HG03108 (cell line): ENCODE measurements around the gene LIN7A.

Experiments used
- ATAC-seq: cut with Tn5 transposase; IDR thresholded peaks from one replicate; pipeline ENCODE4 v1.9.1; 2021; ENCODE audit warnings: moderate library complexity; ENCODE audit not compliant: unreplicated experiment

The LIN7A gene

DNA sequence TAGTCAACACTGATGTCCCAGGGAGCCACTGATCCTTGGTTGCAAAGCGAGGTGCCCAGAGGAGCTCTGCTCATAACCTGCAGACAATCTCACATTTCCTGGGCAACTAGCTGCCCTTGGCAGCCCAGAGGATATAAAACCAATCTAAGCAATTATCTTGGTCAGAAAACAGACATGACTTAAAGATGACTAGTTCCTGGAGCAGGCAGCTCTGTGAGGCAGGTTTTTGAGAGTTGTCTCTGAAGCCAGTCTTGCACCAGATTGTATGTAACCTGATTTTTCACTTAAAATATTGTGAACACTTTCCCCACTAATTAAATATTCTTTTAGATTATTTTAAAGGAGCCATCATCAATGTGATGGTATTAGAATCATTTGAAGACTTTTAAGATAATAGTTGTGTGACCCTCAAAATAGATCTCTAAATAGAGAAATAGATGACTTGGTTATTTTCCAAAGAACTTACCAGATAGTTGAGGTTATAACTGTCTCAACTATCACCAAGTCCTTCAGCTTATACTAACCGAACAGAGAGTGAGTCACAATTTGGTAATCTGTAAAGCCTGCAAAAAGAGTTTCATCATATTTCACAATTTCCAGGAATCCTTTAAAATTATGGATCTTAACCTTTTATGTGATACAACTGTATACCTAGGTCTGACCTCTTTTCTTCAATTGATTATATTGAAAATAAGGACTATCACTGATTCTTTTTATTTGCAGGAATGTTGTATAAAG lies 75.9 kb downstream of the LIN7A start:
- no peak for ATAC-seq

DNA sequence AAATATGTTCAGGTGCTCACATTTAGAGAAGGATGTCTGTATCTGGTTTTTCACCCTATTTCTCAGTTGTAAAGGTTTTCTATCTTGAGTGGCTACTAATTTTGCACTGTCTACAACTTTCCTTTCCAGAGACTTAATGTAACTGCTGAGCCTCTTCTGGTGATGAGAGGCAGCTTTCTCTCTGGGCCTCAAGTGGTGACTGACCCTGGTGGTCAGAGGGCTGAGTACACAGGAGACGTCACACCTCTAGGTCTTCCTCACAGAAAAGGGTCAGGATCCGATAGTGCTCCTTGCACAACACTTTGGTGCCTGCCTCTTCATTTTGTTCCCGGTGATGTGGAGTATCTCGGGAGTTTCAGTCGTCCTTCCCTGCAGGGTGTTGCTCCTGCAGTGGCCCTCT lies 76.8 kb downstream of the LIN7A start:
- no peak for ATAC-seq

DNA sequence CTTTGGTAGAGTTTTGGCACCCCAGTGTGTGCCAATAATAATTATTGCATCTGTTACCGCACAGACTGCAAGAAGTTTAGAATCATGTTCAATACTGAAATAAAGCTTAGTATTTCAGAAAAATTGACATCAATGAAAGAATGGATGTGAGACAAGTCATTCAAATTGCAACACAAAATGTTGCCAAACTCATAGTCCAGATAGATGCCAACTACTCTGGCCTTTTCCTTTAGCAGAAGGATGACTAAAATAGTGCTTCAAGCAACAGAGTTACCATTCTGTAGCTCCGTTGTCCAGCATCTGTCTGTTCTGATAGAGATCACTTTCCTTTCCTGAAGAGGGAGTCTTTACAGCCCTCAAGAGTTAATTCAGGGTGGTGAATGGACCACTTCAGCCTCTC lies 77.5 kb downstream of the LIN7A start:
- ATAC-seq = no peak

DNA sequence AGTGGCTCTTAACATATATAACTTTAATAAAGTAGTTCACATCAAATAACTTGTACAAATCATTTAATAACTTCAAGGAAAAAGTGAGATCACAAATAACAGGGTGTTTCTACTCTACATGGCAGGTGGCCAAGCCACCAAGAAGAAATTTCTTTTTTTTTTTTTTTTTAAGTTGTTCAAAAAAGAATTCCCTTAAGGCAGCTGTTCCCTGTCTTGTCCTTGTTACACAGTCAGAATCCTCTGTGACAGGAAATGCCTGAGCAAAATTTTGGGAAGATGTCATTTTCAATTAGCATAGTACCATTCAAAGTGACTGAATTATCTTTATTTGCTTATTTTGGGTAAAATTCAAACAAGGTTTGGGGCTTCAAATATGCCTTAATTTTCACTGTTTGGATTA lies 79.4 kb downstream of the LIN7A start:
- no peak for ATAC-seq

DNA sequence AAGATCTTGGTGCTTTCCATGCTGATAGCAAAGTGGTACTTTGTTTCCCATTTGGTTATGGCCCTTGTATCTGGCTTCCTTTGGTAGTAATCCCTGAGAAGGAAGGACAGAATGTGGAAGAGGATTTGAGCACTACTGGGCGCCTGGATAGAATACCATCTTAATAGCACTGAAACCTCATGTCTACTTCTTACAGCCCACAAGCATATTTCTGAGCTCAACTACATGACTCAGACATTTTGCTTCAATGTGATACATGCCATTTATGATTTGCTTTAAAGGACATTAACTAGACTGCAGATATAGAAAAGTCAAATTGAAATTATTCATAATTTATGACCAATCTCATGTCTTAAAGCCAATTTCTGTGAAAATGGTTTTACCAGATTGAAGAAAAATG lies 80.4 kb downstream of the LIN7A start:
- ATAC-seq = no peak

DNA sequence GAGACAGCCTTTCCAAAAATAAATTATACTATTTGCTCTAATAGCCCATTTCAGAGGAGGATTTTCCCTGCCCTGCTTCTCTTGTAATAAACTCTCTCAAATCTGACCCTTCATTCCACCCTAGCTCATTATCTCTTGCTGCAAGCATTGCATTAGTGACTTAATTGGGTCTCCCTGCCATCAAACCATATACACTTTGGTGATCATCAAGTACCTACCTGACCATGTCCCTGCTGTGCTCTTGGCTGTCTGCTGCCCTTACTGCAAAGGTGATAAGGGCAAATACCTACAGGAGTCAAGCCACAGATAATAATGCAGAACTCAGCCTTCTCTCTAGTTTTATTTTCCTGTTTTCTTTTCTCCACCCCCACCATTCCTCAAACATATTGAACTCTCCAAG lies 88.4 kb downstream of the LIN7A start:
- ATAC-seq = no peak

DNA sequence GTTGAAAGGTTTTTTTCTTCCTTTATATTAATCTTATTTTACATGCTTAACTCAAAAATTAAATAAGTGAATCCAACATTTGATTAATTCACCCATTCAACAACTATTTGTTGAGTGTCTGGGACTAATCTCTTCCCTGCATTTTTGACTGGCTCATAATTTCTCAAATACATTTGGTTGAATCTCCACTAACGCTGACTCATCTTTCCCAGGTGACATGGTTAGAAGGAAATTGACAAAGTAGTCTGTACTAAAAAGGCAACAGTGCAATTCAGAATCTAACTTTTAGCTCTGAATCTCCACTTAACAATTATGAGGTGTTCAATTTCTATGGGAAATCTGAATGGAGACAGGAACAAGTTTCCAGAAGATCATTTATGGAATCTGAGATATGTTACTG lies 88.9 kb downstream of the LIN7A start:
- ATAC-seq = no peak

DNA sequence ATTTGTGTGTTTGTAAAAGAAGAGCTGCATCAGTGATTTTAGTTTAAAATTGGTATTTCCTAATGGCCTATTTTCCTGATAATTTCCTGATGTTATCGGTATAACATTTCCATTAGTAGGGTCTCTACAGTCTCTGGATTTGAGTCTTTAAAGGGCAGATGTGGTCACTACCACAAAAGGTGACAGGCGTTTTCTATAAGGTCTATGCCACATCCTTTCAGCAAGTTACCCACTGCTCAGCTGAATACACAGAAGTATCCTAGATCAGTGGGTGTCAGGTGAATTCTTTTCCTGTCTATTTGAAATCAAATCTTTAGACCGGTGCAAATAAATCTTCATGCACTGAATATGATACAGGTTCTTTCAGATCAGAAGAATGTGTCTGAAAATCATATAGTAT lies 90.2 kb downstream of the LIN7A start:
- no peak for ATAC-seq

DNA sequence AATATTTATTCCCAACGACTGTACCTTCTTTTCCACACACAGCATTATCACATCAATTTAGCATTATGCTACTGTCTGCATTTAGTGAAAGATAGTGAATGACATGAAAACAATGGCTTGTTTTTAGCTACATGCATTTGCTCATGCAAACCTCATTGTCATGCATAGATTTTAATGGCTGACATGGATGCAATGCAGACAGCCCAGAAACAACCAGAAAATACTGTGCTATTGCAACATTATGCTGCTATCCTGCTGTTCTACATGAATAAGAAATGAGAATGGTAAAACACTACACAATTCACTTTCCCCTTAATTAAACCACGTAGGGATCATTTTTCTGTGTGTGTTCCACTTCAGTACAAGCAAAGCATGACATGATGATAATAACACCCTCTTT lies 90.8 kb downstream of the LIN7A start:
- ATAC-seq = no peak

DNA sequence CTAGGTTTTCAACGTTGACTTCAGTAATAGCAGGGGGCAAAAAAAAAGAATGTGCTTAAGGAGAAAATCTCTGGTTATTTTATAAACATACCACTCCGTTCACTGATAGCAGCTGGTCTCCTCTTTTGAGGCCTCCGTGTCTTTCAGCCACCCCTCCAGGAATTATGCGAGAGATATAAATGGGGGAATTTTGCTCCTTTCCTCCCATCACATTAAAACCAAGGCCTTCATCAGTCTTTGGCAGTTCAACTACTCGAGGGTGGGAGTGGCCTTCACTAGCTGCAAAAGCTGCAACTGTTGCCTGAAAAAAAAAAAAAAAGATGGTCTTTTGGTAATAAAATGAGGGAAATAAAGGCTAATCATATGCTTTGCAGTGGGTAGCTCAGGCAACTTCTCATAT lies 92.1 kb downstream of the LIN7A start:
- ATAC-seq = no peak

DNA sequence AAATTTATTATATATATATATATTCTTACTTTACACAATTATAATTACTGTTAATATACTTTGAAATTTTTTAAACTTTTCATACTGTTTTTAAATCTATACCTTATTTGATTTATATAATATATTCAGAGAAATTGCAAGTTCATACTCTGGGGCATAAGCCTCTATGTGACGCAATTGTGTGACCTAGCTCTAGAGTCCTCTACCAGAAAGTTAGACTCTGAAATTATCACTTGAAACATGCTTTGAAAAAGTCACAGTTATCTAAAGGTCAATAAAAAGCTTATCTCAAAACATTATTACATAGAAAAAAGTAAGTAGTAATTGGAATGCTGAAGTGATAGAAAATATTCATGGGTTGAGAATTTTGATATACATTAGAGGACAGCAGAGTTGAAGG lies 93.8 kb downstream of the LIN7A start:
- ATAC-seq = no peak

DNA sequence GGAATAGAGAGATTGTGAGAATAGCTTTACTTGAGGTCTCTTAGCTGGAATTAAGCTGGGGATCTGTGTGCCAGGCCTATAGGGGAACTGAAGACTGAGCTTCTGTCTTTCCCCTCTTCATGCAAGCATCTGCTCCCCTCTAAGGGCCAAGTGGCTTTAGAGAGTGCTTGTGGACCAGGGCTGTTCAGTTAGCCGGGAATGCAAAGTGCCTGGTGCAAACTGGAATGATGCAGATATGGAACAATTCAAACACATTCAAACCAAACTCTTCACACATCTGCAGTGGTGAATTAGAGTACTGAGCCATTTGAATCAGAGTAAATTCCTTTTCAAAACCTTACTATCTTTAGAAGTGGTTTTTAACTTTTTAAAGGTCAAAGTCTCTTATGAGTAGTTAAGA lies 99.0 kb downstream of the LIN7A start:
- ATAC-seq = no peak

DNA sequence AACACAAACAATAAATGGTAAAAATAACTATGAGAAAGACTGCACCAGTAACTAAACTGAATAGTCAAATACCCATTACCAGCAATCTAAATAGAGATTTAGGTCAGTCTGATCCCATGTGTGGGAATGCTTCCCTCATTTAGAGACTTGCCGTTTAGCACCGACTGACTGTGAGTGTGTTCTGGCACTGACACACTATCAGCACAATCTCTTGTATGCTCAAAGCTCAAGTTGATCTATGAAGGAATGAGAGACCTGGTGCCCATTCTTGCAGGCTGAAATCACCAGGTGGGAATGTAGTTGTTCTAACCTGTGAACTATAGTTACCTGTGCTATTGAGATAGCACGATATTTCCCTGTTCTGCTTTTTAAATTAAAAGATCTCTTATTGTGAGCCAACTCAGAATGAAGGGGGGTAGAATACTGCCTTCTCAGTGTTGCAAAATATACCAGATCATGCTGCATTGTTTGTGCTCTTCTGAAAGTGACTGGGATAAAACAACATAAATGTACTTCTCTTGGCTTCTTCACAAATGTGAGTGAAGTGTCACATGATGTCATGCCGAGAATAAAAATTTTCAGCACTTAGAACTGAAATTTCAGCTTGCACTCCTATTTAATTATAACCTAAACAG lies 99.6 kb downstream of the LIN7A start:
- no peak for ATAC-seq

DNA sequence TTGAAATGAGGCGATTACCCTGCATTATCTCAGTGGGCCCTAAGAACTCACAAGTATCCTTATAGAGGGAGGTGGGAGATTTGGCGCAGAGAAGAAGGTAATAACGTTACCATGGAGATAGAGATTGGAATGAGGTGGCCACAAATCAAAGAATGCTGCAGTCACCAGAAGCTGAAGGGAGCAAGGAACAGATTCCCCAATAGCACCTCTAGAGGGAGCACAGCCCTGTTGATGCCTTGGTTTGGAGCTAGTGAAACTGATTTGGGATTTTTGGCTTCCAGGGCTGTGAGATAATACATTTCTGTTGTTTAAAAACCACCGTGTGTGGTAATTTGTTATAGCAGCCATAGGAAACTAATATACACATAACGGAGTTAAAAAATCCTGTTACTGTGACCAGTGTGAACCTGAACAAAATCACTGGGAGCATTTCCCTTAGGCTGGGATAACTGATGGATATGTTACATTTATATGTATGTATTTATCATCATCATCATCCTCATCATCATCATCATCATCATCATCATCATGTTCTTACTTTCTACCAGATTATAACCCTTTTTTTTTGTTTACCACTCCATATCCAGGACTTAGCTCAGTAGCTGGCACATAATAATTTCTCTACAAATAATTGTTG lies 100.3 kb downstream of the LIN7A start:
- ATAC-seq = no peak

DNA sequence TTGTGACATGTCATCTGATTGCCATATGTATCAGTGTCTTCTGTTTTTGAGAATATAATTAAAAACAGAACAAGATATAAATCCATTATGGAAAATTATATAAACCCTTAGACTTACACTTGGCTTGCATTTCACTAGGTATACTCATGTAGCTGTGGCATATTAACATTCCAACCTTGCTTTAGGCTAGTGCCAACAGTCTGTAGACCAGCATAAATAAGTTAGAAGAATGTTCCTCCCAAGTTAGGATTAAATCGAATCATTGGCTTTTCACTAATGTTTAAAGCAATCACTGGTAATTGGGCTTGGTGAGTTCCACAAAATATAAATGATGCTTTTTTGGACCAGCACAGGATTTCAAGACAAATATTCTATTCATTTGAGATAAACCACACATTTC lies 103.0 kb downstream of the LIN7A start:
- ATAC-seq = no peak

DNA sequence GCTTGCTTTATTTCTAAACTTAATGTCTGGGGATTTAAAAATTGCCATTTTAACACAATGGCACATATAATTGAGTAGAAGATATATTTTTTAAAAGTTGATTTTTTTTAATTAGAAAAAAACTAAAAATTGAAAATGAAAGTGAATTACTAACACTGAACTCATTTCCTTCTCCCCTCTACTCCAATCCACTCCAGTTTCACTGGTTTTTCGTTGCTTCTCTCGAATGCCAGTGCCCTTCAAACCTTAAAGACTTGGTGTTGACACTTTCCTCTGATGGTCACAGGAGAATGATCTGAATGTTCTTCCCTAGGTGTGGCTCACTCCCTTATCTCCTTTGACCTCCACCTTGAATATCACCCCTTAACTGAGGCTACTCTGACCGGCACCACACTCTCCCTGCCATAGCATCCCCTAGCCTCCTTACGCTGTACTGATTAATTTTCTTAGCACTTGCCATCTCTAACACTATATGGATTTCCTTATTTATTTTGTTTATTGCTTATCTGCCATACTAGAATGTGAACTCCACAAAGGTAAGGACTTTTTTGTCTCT lies 107.1 kb downstream of the LIN7A start:
- ATAC-seq = no peak

DNA sequence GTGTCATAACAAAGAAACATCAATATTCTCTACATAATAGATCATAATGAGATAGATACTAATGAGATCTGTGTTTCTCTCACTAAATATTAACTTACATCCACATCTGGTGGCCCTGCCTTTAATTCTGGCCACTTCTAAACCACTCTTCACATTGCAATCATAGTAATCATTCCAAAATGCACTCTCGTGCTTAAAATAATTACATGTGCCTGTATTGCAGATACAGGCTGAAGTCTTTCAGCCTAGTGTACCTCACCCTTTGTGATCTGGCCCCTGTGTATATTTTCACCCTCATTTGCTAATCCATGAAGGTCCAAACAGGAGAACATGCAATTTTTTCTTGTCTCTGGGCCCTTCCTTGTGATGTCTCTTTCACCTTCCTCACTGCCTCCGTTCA lies 108.0 kb downstream of the LIN7A start:
- no peak for ATAC-seq

DNA sequence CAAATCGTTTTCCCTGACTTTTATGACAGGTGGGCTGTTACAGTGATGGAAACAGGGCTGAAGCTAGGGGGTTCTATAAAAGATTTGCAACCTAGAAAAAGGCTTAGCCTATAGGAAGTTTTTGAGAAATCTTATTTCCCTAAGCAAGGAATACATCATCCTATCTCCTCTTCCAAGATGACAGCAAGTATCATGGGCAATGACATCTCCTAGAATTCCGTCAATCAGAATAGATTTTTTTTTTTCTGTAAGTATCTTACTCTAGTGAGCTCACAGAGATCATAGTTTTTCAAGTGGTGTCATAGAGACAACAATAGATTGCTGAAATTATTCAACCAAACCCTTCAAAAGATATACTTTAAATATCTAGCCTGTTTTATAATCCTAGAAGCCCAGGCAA lies 112.2 kb downstream of the LIN7A start:
- no peak for ATAC-seq

DNA sequence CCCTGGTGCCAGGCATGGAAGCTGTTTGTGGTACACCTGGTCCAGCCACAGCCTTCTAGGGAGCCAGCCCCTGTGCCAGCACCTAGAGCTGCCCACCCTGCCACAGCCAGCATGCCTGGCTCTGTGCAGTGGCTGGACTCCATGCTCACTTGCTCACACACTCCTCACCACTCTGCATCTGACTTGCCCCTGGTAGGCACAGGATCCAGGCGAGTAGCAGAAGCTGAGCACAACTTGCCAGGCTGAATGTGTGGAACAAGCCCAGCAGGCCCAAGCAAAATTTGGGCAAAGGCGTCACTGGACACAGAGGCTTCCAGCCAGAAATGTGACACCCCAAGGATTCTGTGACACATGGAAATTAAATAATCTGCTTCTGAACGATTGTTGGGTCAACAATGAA lies 114.3 kb downstream of the LIN7A start:
- no peak for ATAC-seq

DNA sequence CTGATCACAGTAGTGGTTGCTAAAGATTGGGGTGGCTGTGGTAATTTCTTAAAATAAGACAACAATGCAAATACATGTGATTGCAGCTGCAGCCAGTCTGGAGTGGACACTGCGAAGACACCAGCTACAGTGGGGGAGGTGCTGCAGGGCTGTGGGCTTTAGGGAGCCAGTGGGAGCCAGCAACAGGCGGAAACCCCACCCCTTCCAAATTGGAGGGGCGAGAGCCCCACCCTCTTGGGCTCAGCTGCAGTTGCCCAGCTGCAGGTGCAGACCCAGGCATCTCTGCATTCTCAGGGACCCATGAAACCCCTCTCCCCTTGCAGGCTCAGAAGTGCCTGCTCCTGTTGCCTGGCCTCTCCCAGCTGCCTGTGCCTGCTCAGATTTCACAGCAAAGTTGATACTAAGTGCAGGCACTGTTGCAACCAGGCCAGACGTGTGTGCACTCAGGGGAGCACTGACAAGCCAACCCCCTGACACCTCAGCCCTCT lies 116.2 kb downstream of the LIN7A start:
- ATAC-seq = no peak

DNA sequence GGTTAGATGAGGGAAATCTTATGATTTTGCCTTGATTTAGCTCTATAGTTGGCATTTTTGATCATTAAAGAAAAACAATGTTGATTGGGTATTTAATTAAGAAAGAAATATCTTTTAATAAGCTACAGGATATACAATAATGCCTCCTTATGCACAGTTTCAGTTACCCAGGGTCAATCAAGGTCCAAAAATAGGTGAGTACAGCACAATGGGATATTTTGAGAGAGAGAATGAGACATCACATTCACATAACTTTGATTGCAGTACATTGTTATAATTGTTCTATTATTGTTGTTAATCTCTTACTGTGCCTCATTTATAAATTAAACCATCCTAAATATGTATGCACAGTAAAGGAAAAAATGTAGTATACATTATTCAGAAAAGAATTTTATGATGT lies 118.9 kb downstream of the LIN7A start:
- no peak for ATAC-seq

DNA sequence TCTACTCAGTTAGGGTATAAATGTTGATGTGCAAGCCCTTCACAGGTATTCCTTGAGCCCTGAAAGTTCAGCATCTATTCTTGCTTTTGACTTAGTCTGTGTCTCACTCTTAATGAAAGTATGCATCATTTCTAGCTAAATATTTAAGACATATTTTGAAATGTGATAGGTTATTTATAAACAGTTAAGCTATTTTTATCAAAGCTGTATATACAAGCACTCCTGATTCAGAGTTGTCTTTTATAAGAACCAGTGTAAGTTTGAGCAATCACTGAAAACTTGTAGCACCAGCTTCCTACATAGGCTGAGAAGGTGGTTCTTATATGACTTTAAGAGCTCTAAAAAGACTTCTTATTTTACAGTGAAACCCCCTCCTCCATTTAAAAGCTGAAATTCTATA lies 122.4 kb downstream of the LIN7A start:
- no peak for ATAC-seq
